KMS-11 (cell line): ENCODE results near the gene C19orf47.

Experiments
- H2AFZ ChIP-seq: fragments of 200-600 bp; sonication (generic); 2 replicates; pipeline ENCODE4 v1.6.1; 2016; ENCODE audit warnings: antibody characterized with exemption, mixed run types, low read depth
- H3K27ac ChIP-seq: fragments of 200-600 bp; sonication (generic); 2 replicates; pipeline ENCODE4 v1.6.1; 2016; ENCODE audit warnings: mild to moderate bottlenecking, mixed run types
- H3K27me3 ChIP-seq: fragments of 200-600 bp; sonication (generic); 2 replicates; pipeline ENCODE4 v1.6.1; 2017; ENCODE audit warnings: mild to moderate bottlenecking, low read depth, mixed run types, moderate library complexity; ENCODE audit not compliant: insufficient read depth
- H3K36me3 ChIP-seq: fragments of 200-600 bp; sonication (generic); 2 replicates; pipeline ENCODE4 v1.6.1; 2017; ENCODE audit warnings: mild to moderate bottlenecking, mixed run types; ENCODE audit not compliant: insufficient read depth
- H3K4me1 ChIP-seq: fragments of 200-600 bp; sonication (generic); 2 replicates; pipeline ENCODE4 v1.6.1; 2016; ENCODE audit warnings: mild to moderate bottlenecking, low read depth, mixed run types; ENCODE audit not compliant: poor library complexity, severe bottlenecking
- H3K4me2 ChIP-seq: fragments of 200-600 bp; sonication (generic); 2 replicates; pipeline ENCODE4 v1.7.0; 2016; ENCODE audit warnings: mild to moderate bottlenecking, mixed run types
- H3K4me3 ChIP-seq: fragments of 200-600 bp; sonication (generic); IDR thresholded peaks from 2 replicates; pipeline ENCODE4 v1.6.1; 2017; ENCODE audit warnings: low read depth, low read length, mixed read lengths; ENCODE audit not compliant: insufficient read depth
- H3K79me2 ChIP-seq: fragments of 200-600 bp; sonication (generic); 2 replicates; pipeline ENCODE4 v1.6.1; 2016; ENCODE audit warnings: low read depth, mixed run types; ENCODE audit not compliant: insufficient read depth
- H3K9ac ChIP-seq: fragments of 200-600 bp; sonication (generic); 2 replicates; pipeline ENCODE4 v1.6.1; 2016; ENCODE audit warnings: mild to moderate bottlenecking, mixed run types
- H4K20me1 ChIP-seq: fragments of 200-600 bp; sonication (generic); 2 replicates; pipeline ENCODE4 v1.6.1; 2016; ENCODE audit warnings: mild to moderate bottlenecking, mixed run types; ENCODE audit not compliant: insufficient read depth
- TF ChIP-seq, protein P1 (sequence below): fragments of 200-600 bp; sonication (generic); conservative IDR thresholded peaks from 2 replicates; pipeline ENCODE4 v1.6.1; 2017; ENCODE audit warnings: low read depth, mild to moderate bottlenecking, antibody characterized with exemption, low read length, moderate library complexity, mixed read lengths

C19orf47 gene

DNA sequence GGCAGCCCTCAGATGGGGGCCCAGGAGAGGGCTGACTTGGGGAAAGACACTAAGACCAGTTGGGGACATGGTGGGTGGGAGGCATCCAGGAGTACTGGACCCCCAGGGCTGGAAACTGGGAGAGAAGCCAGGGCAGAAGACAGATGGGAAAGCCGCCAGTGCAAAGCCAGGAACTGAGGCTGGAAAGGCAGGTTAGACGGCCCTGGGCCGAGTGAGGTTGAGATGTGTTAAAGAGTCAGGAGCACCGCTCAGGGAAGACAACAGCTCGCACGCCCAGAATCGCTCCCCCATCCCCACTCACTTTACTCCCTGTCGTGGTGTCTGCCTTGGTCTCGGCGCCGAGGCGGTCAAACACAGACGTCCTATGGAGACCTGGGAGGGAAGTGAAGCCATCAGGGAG, 24.5 kb downstream of the C19orf47 start:
- H3K36me3 ChIP-seq: peaks cover 6% of the 10 kb centered on the region; the same call in 1 of the 2 replicates
- H4K20me1 ChIP-seq: no peaks in the 10 kb centered on the region
- H3K27ac ChIP-seq: no peak overlapping the region

DNA sequence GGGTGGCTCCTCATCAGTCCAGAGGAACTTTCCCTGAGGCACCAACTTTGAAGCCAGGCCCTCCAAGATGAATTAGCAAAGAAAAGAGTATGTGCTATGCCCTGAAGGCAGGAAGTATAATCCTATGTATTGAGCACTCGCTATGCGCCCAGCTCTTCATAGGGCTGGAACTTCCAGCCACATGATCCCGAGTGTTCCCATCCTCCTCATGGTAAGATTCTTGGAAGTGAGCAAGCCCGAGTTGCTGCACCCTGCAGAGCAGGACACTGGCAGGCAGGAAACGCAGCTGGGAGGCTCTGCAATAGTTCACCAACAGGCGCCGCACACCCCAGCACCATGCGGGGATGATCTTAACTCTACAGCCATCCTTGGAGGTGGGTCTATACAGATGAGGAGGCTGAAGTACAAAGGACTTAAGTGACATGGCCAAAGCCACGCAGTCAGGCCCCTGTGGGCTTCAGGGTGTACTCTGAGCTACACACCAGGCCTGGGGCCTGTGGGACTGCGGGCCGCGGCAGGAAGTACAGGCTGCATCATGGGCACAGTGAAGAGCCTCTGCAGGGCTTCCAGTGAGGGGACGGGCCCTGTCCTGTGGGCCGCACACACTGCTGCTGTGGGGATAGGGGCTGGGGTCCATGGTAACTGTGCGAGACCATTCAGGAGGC, 25.1 kb downstream of the C19orf47 start:
- no peaks in the 10 kb centered on the region for H3K4me1 ChIP-seq
- H4K20me1 ChIP-seq: no peaks in the 10 kb centered on the region
- H2AFZ ChIP-seq: no peak overlapping the region
- no peaks in the 10 kb centered on the region for H3K79me2 ChIP-seq
- peaks cover 6% of the 10 kb centered on the region; the same call in 1 of the 2 replicates for H3K36me3 ChIP-seq
- no peak overlapping the region for H3K9ac ChIP-seq
- no peak overlapping the region for H3K4me3 ChIP-seq
- TF ChIP-seq, protein P1, sequence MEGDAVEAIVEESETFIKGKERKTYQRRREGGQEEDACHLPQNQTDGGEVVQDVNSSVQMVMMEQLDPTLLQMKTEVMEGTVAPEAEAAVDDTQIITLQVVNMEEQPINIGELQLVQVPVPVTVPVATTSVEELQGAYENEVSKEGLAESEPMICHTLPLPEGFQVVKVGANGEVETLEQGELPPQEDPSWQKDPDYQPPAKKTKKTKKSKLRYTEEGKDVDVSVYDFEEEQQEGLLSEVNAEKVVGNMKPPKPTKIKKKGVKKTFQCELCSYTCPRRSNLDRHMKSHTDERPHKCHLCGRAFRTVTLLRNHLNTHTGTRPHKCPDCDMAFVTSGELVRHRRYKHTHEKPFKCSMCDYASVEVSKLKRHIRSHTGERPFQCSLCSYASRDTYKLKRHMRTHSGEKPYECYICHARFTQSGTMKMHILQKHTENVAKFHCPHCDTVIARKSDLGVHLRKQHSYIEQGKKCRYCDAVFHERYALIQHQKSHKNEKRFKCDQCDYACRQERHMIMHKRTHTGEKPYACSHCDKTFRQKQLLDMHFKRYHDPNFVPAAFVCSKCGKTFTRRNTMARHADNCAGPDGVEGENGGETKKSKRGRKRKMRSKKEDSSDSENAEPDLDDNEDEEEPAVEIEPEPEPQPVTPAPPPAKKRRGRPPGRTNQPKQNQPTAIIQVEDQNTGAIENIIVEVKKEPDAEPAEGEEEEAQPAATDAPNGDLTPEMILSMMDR: no peak
- no peak overlapping the region for H3K4me2 ChIP-seq
- no peak overlapping the region for H3K27ac ChIP-seq
- no peaks in the 10 kb centered on the region for H3K27me3 ChIP-seq

More for the DNA sequence above, 24.5 kb downstream of the C19orf47 start:
- TF ChIP-seq, protein P1: no peak
- Histone ChIP-seq H3K79me2 (no peaks in the 10 kb centered on the region), H3K4me1 (no peaks in the 10 kb centered on the region), H3K9ac (no peak overlapping the region), H3K27me3 (no peaks in the 10 kb centered on the region), H3K4me2 (no peak overlapping the region), H3K4me3 (no peak overlapping the region), H2AFZ (no peak overlapping the region)

DNA sequence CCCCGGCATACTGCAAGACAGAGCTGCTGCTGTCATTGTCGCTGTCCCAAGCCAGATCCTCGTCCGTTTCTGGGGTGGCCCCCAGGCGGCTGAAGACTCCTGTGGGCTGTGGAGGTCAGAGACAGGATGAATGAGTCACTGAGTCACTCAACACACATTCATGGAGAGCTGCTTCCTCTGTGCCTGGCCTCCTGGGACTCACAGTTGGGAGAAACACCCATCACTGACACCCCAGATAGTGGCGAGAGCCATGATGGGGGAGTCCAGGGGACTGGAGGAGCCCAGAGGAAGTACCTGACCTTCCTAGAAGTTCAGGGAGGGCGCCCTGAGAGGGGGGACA, 26.0 kb downstream of the C19orf47 start:
- Histone ChIP-seq H2AFZ (no peak overlapping the region), H3K4me3 (no peak overlapping the region), H3K9ac (no peak overlapping the region), H3K4me2 (no peak overlapping the region), H3K27ac (no peak overlapping the region), H4K20me1 (no peaks in the 10 kb centered on the region), H3K27me3 (no peaks in the 10 kb centered on the region), H3K36me3 (peaks cover 6% of the 10 kb centered on the region; the same call in 1 of the 2 replicates), H3K4me1 (no peaks in the 10 kb centered on the region), H3K79me2 (no peaks in the 10 kb centered on the region)
- TF ChIP-seq, protein P1: no peak

DNA sequence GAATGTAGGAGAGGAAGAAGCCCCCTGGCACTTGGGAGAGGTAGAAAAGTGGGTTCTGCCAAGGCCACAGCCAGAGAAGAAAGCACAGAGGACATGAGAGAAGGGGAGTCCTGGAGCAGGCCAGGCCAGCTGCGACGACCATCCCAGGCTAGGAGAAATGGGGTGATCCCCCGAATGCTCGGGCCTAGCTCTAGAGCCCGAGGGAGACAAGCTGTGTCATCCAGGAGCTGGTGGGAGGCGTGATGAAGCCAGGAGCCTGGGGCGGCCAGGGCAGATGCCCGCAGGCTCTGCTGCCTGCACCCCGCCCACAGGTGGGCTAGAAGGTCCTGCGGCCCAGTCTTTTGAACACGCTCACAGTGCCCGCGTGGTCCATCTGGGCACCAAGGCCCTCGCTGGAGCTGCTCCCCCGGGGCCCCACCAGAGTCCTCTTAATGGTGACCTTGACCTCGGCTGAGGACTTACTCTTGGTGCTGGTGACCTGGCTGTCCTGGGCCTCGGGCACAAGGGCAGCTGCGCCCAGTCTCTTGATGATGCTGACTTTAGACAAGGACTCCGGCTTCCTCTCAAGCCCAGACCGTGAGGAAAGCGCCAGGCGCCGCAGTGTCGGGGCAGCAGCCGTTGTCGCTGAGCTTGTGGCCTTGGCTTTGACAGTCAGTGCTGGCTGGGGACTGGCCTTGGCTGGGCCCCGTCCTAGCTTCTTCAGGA, 26.5 kb downstream of the C19orf47 start:
- Histone ChIP-seq H3K4me2 (no peak overlapping the region), H2AFZ (no peak overlapping the region), H3K4me1 (no peaks in the 10 kb centered on the region), H3K36me3 (peaks cover 6% of the 10 kb centered on the region; the same call in 1 of the 2 replicates), H3K79me2 (no peaks in the 10 kb centered on the region), H3K9ac (no peak overlapping the region), H3K27ac (no peak overlapping the region), H3K27me3 (no peaks in the 10 kb centered on the region), H3K4me3 (no peak overlapping the region), H4K20me1 (no peaks in the 10 kb centered on the region)
- TF ChIP-seq, protein P1: no peak
